Loucy (cell line): ENCODE results near the gene CLDN15.

Experiments
- EZH2phosphoT487 ChIP-seq: fragments of 200-600 bp; IDR thresholded peaks from 2 replicates; pipeline ENCODE4 v1.6.1; 2018; ENCODE audit warnings: antibody characterized with exemption, mild to moderate bottlenecking, moderate library complexity, borderline replicate concordance
- TF ChIP-seq, protein P1 (sequence below): fragments of 200-600 bp; sonication (generic); conservative IDR thresholded peaks from 2 replicates; pipeline ENCODE4 v1.5.1; 2014; ENCODE audit warnings: mild to moderate bottlenecking, antibody characterized with exemption, low read length

GRCh38 chr7:101273206-101273605, 35.6 kb upstream of the CLDN15 start:
- TF ChIP-seq, protein P1, sequence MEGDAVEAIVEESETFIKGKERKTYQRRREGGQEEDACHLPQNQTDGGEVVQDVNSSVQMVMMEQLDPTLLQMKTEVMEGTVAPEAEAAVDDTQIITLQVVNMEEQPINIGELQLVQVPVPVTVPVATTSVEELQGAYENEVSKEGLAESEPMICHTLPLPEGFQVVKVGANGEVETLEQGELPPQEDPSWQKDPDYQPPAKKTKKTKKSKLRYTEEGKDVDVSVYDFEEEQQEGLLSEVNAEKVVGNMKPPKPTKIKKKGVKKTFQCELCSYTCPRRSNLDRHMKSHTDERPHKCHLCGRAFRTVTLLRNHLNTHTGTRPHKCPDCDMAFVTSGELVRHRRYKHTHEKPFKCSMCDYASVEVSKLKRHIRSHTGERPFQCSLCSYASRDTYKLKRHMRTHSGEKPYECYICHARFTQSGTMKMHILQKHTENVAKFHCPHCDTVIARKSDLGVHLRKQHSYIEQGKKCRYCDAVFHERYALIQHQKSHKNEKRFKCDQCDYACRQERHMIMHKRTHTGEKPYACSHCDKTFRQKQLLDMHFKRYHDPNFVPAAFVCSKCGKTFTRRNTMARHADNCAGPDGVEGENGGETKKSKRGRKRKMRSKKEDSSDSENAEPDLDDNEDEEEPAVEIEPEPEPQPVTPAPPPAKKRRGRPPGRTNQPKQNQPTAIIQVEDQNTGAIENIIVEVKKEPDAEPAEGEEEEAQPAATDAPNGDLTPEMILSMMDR = no peak
- TF ChIP-seq EZH2phosphoT487 = no peak
